ENCODE results near the gene AP3S2. TPM values are rescaled to one million over a fixed set of nuclear protein-coding genes. Genes with fewer than 3 reads are reported as not detected.

Gene AP3S2
- polyA plus RNA-seq, 1 donor (not counting 4 experiments of a cell fraction or from before 2014, with no cell fraction given) = 34.6 TPM

- DNase-seq (ENCODE audit: low read depth, low spot score) = no peak
- peaks cover 9% of the 10 kb centered on the region for H3K4me1 ChIP-seq (ENCODE audit: control insufficient read depth, extremely low read depth, insufficient read depth, low read length)
- H3K36me3 ChIP-seq (ENCODE audit: control insufficient read depth in 2 of 2, extremely low read depth in 1 of 2, insufficient read depth in 2 of 2, low read length in 2 of 2) = peaks cover 0 to 4% of the 10 kb centered on the region in 2 experiments
- peak within 1 kb of the TSS; percentile 57 for H3K9ac ChIP-seq (ENCODE audit: control insufficient read depth, extremely low read depth, insufficient read depth, low read length)
- TF ChIP-seq, protein P1, sequence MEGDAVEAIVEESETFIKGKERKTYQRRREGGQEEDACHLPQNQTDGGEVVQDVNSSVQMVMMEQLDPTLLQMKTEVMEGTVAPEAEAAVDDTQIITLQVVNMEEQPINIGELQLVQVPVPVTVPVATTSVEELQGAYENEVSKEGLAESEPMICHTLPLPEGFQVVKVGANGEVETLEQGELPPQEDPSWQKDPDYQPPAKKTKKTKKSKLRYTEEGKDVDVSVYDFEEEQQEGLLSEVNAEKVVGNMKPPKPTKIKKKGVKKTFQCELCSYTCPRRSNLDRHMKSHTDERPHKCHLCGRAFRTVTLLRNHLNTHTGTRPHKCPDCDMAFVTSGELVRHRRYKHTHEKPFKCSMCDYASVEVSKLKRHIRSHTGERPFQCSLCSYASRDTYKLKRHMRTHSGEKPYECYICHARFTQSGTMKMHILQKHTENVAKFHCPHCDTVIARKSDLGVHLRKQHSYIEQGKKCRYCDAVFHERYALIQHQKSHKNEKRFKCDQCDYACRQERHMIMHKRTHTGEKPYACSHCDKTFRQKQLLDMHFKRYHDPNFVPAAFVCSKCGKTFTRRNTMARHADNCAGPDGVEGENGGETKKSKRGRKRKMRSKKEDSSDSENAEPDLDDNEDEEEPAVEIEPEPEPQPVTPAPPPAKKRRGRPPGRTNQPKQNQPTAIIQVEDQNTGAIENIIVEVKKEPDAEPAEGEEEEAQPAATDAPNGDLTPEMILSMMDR (optimal IDR thresholded peaks at IDR 0.05 in 1 of 3, IDR thresholded peaks at IDR 0.05 in 1 of 3, conservative IDR thresholded peaks at IDR 0.05 in 1 of 3; ENCODE audit: extremely low read depth in 1 of 3, insufficient read depth in 2 of 3, low read length in 3 of 3) = no peak
- TF ChIP-seq EZH2 (IDR thresholded peaks at IDR 0.05; ENCODE audit: low read length) = no peak
- H3K27me3 ChIP-seq (ENCODE audit: control insufficient read depth, extremely low read depth, insufficient read depth, low read length) = no peaks in the 10 kb centered on the region
- H4K20me1 ChIP-seq (ENCODE audit: control insufficient read depth, extremely low read depth, insufficient read depth, low read length) = no peaks in the 10 kb centered on the region
- H3K9me3 ChIP-seq (ENCODE audit: control insufficient read depth, low read depth, low read length) = no peaks in the 10 kb centered on the region
- peak within 1 kb of the TSS; percentile 92 for H2AFZ ChIP-seq (ENCODE audit: control insufficient read depth, low read length)
- H3K4me2 ChIP-seq (ENCODE audit: control insufficient read depth, extremely low read depth, insufficient read depth, low read depth, low read length) = peak within 1 kb of the TSS; percentile 68
- no peak within 1 kb of the TSS for H3K27ac ChIP-seq (ENCODE audit: control insufficient read depth, insufficient read depth, low read length)
- peak within 1 kb of the TSS; percentile 67 to 79 (median 73) for H3K4me3 ChIP-seq (ENCODE audit: control insufficient read depth in 2 of 3, extremely low read depth in 1 of 3, insufficient read depth in 2 of 3, low read depth in 1 of 3, low read length in 3 of 3)
- dilution Hi-C loops (cut with MboI; ENCODE audit: extremely low pct_ligation_motif_present, low sequenced_read_pairs) = no loop called here
- H3K9me1 ChIP-seq (ENCODE audit: control insufficient read depth, extremely low read depth, insufficient read depth, low read length) = no peaks in the 10 kb centered on the region
- FAIRE-seq = no peak
- H3K79me2 ChIP-seq (ENCODE audit: control insufficient read depth, insufficient read depth, low read length) = no peaks in the 10 kb centered on the region
Observed at GRCh38 chr15:89912674-89913396, 19.0 kb upstream of the AP3S2 start, which contains the start of gene ARPIN. ARPIN (minus strand) TSS chr15:89912952; CDS start chr15:89912835, 117 bp downstream.

GRCh38 chr15:89912145-89912673 lies 18.4 kb upstream of the AP3S2 start:
- Histone ChIP-seq H3K4me1 (ENCODE audit: control insufficient read depth, extremely low read depth, insufficient read depth, low read length) (peaks cover 5% of the 10 kb centered on the region), H3K9ac (ENCODE audit: control insufficient read depth, extremely low read depth, insufficient read depth, low read length) (peak overlapping the region; percentile 57), H3K36me3 (ENCODE audit: control insufficient read depth in 2 of 2, extremely low read depth in 1 of 2, insufficient read depth in 2 of 2, low read length in 2 of 2) (peaks cover 0 to 4% of the 10 kb centered on the region in 2 experiments), H3K27me3 (ENCODE audit: control insufficient read depth, extremely low read depth, insufficient read depth, low read length) (no peaks in the 10 kb centered on the region), H4K20me1 (ENCODE audit: control insufficient read depth, extremely low read depth, insufficient read depth, low read length) (no peaks in the 10 kb centered on the region), H3K9me1 (ENCODE audit: control insufficient read depth, extremely low read depth, insufficient read depth, low read length) (no peaks in the 10 kb centered on the region), H3K4me2 (ENCODE audit: control insufficient read depth, extremely low read depth, insufficient read depth, low read depth, low read length) (peak overlapping the region; percentile 68), H3K27ac (ENCODE audit: control insufficient read depth, insufficient read depth, low read length) (no peak overlapping the region), H2AFZ (ENCODE audit: control insufficient read depth, low read length) (peak overlapping the region; percentile 87), H3K4me3 (ENCODE audit: control insufficient read depth in 2 of 3, extremely low read depth in 1 of 3, insufficient read depth in 2 of 3, low read depth in 1 of 3, low read length in 3 of 3) (peak overlapping the region; percentile 65 to 79 (median 67)), H3K79me2 (ENCODE audit: control insufficient read depth, insufficient read depth, low read length) (no peaks in the 10 kb centered on the region), H3K9me3 (ENCODE audit: control insufficient read depth, low read depth, low read length) (no peaks in the 10 kb centered on the region)
- no peak for TF ChIP-seq EZH2 (IDR thresholded peaks at IDR 0.05; ENCODE audit: low read length)
- TF ChIP-seq, protein P1 (optimal IDR thresholded peaks at IDR 0.05 in 1 of 3, IDR thresholded peaks at IDR 0.05 in 1 of 3, conservative IDR thresholded peaks at IDR 0.05 in 1 of 3; ENCODE audit: extremely low read depth in 1 of 3, insufficient read depth in 2 of 3, low read length in 3 of 3) = no peak
- no peak for FAIRE-seq
- no peak for DNase-seq (ENCODE audit: low read depth, low spot score)
- dilution Hi-C loops (cut with MboI; ENCODE audit: extremely low pct_ligation_motif_present, low sequenced_read_pairs) = no loop called here
